ENCODE data around the gene ARF6.
"Not testable (repeated sequence)": the region's sequence is repeated elsewhere in the genome, so short reads cannot be mapped to it uniquely, and the experiment has no call there.

The ARF6 gene

GRCh38 chr14:49879646-49880204 is 13.2 kb upstream of the ARF6 start:
- DNase-seq = no peak

DNA sequence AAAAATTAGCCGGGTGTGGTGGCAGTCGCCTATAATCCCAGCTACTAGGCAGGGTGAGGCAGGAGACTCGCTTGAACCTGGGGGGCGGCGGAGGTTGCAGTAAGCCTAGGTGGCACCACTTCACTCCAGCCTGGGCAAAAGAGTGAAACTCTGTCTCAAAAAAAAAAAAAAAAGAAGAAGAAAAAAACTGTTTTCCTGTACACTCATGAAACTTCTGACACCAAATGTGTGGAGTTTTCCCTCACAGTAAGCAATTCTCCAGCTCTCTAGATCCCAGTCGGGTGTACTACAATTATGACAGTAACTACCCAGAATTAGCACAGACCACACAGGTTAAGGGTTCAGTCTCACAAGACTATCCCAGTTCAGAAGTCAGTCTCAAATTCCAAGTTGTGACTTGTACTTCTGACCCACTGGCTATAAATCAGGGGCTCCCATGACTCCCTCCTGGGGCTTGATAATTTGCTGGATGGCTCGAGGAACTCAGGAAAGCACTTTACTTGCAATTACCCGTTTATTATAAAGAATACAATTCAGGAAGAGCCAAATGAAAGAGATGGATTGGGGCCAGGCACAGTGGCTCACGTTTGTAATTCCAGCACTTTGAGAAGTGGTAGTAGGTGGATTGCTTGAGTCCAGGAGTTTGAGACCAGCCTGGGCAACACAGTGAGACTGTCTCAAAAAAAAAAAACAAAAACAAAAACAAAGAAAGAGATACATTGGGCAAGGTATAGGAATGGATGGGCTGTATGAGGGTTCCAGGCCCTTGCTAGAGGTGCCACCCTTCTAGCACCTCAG is 12.4 kb upstream of the ARF6 start:
- DNase-seq = no peak

DNA sequence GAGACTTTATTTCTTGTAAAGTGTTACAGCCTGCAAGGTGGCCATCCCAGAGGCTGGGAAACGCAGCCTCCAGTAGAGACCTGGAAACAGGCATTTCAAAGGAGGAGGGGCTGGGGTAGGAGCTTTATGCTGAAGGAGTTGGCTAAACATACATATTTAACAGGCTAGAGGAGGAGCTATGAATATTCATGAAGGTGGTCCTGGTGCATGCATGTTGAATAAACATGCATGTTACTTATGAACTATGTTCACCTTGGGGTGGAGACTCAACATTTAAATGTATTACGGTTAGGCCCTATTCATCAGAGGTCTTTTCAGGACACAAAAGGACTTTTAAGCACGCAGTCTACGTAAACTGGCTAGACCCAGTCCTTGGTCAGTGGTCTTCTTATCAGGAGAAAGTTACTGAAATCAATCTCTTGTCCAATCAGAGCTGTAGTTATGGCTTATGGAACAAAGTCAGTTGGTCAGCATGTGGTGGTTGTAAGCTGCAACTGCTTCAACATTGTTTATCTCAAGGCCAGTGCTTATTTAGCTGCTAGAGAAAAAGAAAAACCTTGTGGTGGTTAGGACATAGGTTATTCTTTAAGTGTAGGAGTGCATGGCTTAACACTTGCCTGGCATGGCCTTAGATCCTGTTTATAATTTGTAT is 11.4 kb upstream of the ARF6 start:
- DNase-seq = no peak

DNA sequence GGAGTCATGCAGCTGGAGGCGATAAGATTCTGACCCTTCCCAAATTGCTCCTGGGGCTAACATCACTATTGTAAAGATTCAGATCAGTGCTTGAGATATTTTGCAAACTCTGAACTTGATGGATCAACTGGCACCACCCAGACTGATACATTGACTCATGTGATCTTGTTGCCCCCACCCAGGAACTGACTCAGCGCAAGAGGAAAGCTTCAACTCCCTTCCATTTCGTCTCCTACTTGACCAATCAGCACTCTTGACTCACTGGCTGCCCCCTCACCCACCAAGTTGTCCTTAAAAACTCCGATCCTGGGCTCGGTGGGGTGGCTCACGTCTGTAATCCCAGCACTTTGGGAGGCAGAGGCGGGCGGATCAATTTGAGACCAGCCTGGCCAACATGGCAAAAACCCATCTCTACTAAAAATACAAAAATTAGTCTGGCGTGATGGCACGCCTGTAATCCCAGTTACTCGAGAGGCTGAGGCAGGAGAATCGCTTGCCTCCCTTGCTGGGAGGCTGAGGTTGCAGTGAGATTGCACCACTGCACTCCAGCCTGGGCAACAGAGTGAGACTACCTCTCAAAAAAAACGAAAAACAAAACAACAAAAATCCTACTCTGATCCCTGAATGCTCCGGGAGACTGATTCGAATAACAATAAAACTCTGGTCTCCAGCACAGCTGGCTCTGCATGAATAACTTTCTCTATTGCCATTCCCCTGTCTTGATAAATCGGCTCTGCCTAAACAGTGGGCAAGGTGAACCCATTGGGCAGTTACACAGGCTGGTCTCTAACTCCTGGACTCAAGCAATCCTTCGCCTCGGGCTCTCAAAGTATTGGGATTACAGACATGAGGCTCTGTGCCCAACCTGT is 9.8 kb upstream of the ARF6 start:
- no peak for DNase-seq

- DNase-seq = no peak
These were observed 6.4 kb upstream of the ARF6 start for GRCh38 chr14:49886523-49886922.

DNA sequence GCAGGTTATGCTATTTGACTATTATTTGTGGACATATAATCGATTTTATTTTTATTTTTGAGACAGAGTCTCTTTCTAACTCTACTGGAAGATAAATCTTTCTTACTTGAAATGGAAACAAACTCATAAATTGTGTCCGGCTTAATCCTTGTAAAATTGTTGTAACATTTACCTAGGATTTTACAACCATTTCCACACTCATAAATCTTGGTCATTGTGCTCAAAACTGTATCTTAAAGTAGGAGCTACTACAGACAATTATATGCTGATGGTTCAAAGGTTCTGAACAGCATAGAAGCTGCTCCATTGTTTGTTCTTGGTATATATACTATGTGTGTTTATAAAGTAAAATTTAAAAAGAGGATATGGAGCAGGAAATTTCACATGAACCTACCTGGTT is 4.6 kb upstream of the ARF6 start:
- DNase-seq = no peak

GRCh38 chr14:49892301-49892635 is 614 bp upstream of the ARF6 start:
- peak; percentile 71 for DNase-seq

GRCh38 chr14:49893309-49894213 is 679 bp downstream of the ARF6 start:
- no peak for DNase-seq

DNA sequence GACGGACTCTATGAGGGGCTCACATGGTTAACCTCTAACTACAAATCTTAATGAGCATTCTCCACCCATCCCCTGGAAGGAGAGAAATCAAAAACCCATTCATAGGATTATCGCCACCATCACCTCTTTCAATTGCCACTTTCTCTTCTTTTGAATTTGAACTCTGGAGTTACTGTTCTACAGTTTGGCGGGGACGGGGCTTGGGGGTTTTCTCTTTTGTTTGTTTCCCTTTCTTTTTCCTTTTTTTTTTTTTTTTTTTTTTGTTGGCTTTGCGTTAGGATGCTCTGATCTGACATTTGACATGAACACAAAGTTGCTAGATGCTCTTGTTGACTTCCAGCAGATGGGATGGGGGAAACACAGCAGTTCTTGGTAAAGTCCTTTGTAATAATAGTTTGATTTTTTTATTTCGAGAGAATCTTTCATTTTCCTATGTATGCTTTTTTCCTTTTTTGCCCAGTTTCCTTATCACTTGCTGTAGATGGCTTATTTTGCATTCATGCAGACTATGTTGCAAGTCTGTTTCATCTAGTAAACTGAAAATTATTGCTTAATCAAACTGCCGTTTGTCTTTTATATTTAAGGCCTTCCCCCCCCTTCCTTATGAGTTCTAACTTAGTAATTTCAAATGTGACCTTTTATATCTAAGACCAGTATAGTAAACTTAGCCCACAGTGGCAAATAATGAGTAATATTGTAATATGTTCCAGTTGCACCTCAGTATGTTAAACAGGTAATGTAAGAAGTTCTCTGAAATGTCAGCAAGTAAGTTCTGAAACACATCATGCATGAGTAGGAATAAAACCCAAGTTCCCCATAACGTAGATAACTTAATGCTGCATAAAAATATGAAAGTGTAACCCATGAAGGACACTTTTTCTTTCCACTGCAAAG is 1.6 kb downstream of the ARF6 start:
- DNase-seq = not testable (repeated sequence)

DNA sequence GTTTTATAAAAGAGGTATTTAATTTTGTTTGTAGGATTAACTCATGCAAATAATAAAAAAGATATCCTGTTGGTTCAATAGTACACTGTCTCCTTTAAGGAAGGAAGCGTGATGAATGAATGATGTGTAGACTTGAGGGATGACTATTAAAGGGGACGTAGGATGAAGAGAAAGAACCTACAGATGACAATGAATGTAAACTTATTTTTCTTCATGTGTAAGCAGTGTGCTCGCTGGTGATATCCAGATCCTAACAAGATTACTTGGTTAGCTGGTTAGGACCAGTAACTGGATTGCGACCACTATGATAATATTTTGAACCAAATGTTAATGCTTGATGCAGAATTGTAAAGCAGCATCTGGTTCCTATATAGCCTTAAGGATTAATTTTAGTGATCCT is 2.6 kb downstream of the ARF6 start:
- peak; percentile 51 for DNase-seq

DNA sequence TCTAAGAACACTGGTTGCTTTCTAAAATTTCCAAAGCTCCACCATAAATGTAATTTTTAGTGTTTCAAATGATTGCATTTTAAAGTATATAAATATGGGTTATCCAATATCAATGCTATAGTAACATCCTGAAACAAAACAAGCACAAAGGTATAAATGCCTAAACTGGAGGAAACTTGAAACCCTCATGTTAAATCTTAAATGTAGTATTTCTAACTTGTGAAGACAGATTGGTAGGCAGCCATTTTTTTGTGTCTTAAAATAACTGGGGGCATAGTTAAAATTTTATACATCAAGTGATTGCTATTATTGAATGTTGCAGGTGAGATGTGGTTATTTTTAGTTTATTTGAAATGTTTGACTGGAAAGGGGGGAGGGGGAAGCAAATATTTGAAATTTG is 3.4 kb downstream of the ARF6 start:
- DNase-seq = not testable (repeated sequence)

DNA sequence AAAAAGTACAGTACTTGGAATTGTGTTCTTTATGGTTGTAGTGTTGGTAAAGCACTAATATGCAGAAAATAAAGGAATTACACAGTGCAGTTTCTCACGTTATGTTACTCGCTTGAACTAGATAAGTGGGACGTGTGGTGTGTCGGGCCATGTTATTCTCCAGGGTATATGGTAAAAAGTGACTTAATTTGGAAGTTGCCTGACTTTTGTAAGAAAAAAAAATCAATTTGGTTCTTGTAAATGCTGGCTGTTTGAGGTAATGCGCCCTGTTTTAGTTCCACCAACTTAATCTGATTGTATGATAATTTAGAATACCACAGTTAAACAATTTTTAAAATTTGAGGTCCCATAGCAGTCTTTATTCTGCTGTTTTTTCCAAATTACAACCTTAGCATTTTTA is 4.1 kb downstream of the ARF6 start:
- DNase-seq = no peak

DNA sequence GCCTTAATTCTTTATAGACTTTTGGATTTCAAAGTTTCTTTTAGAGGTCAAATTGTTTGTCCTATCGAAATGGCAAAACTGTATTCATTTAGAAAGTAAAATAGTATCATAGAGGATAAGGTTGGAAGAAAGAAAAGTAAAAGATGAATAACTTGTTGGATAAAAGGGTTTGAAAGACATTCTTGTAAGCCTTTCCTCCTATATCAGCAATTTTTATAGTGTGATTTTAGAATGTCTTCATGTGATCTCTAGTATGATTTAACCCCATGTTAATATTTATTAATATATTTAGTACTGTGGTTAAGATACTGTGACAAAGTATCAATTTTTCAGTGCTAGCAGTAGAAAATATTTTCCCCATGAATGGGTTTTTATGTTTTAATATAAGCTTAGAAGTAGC is 4.5 kb downstream of the ARF6 start:
- DNase-seq = no peak

- no peak for DNase-seq
These were observed 5.1 kb downstream of the ARF6 start for GRCh38 chr14:49897965-49898364.

DNA sequence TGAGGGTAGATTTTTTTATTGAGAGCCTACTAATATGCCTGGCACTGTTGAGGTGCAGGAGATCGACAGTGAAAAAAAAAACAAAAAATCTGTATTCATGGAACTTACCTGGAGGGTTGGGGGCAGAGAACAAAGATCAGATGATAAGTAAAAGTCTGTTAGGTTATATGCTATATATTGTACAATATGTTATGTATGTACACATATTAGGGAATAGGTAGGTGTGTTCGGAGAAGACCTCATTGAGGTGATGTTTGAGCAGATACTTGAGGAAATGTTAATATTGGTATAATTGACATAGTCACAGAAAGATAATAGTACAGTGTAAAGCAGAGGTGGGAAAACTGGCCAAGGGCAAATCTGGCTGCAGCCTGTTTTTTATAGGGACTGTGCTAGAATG is 5.6 kb downstream of the ARF6 start:
- DNase-seq = no peak

- no peak for DNase-seq
These were observed 8.1 kb downstream of the ARF6 start for GRCh38 chr14:49900973-49901372.

GRCh38 chr14:49902679-49903246 is 9.9 kb downstream of the ARF6 start:
- not testable (repeated sequence) for DNase-seq

GRCh38 chr14:49904270-49904669 is 11.4 kb downstream of the ARF6 start:
- DNase-seq = no peak

DNA sequence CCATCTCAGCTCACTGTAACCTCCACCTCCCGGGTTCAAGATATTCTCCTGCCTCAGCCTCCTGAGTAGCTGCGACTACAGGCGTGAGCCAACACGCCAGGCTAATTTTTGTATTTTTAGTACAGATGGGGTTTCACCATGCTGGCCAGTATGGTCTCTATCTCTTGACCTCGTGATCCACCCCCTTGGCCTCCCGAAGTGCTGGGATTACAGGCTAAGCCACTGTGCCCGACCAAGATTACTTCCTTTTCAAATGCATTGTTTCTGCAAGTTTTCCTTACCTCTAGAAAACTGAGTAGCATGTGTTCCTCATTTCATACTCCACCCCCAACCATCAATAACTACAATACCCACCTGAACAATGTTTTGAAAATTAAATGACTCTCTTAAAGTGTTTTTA is 13.1 kb downstream of the ARF6 start:
- DNase-seq = no peak

GRCh38 chr14:49907186-49907585 is 14.3 kb downstream of the ARF6 start:
- no peak for DNase-seq

DNA sequence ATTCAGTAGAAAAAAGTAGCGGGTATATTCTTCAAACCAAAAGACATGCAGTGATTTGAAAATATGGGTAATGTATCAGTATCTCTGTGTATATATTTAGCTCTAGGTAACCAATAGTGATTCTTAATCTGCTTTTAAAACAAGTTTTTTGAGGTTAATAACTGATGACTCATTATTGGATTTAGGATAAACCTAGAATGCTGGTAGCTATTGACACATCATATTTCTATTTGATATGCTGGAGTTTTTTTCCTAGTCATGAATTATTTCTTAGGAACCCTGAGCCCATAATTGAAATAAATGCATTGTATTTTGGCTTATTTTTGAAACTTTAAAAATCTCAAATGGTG is 15.5 kb downstream of the ARF6 start:
- DNase-seq = no peak

Data from kidney glomerular epithelial cell (primary cell).